OCI-LY3 (cell line): Measurements from ENCODE around the gene WASF2.

Experiments
- H2AFZ ChIP-seq: fragments of 200-600, 300-600 bp; shearing (Covaris generic); 2 replicates; pipeline ENCODE4 v1.6.0; 2014; ENCODE audit warnings: antibody characterized with exemption, low read depth, low read length
- H3K27ac ChIP-seq: fragments of 200-600, 300-600 bp; sonication (generic); 2 replicates; pipeline ENCODE4 v1.5.1; 2014; ENCODE audit warnings: mild to moderate bottlenecking, low read length, moderate library complexity, mixed read lengths
- H3K27me3 ChIP-seq: fragments of 200-600, 300-600 bp; sonication (generic); 2 replicates; pipeline ENCODE4 v1.6.1; 2014; ENCODE audit warnings: low read depth, low read length, mixed read lengths
- H3K36me3 ChIP-seq: fragments of 200-600, 300-600 bp; sonication (generic); replicated peaks from 2 replicates; pipeline ENCODE3; 2014; ENCODE audit warnings: low read depth, low read length, mixed read lengths
- H3K4me1 ChIP-seq: fragments of 300-600, 200-600 bp; sonication (generic); 2 replicates; pipeline ENCODE4 v1.6.1; 2014; ENCODE audit warnings: low read length, mixed read lengths
- H3K4me2 ChIP-seq: fragments of 200-600, 300-600 bp; sonication (generic); 2 replicates; pipeline ENCODE4 v1.6.1; 2014; ENCODE audit warnings: low read length, mixed read lengths
- H3K4me3 ChIP-seq: fragments of 300-600, 200-600 bp; sonication (generic); 2 replicates; pipeline ENCODE4 v1.5.1; 2014; ENCODE audit warnings: antibody characterized with exemption, mild to moderate bottlenecking, low read length, moderate library complexity
- H3K79me2 ChIP-seq: fragments of 300-600, 200-600 bp; shearing (Covaris generic); 2 replicates; pipeline ENCODE4 v1.6.1; 2014; ENCODE audit warnings: mild to moderate bottlenecking, low read length, mixed read lengths
- H3K9ac ChIP-seq: fragments of 300-600, 200-600 bp; shearing (Covaris generic); 2 replicates; pipeline ENCODE4 v1.6.0; 2014; ENCODE audit warnings: mild to moderate bottlenecking, low read length, moderate library complexity
- H3K9me3 ChIP-seq: fragments of 200-600, 300-600 bp; shearing (Covaris generic); 2 replicates; pipeline ENCODE4 v1.6.1; 2014; ENCODE audit warnings: low read length, mixed read lengths; ENCODE audit not compliant: insufficient read depth
- H4K20me1 ChIP-seq: fragments of 200-600, 300-600 bp; sonication (generic); 2 replicates; pipeline ENCODE4 v1.6.1; 2016; ENCODE audit warnings: low read length, mixed read lengths; ENCODE audit not compliant: insufficient read depth
- CTCF ChIP-seq: fragments of 200-600, 300-600 bp; sonication (generic); IDR thresholded peaks from 2 replicates; pipeline ENCODE4 v1.5.1; 2014; ENCODE audit warnings: antibody characterized with exemption, low read length, low read depth
- EZH2phosphoT487 ChIP-seq: fragments of 200-600 bp; shearing (Covaris generic); IDR thresholded peaks from 2 replicates; pipeline ENCODE4 v1.6.1; 2018; ENCODE audit warnings: antibody characterized with exemption, mixed run types, low read depth

WASF2 gene

GRCh38 chr1:27529704-27530018, 39.7 kb upstream of the WASF2 start:
- no peak overlapping the region for H2AFZ ChIP-seq
- no peaks in the 10 kb centered on the region for H3K36me3 ChIP-seq
- no peak overlapping the region for H3K27ac ChIP-seq
- H4K20me1 ChIP-seq: no peaks in the 10 kb centered on the region
- no peaks in the 10 kb centered on the region for H3K79me2 ChIP-seq
- H3K9me3 ChIP-seq: no peaks in the 10 kb centered on the region
- H3K4me1 ChIP-seq: peaks cover 18% of the 10 kb centered on the region
- no peak overlapping the region for H3K9ac ChIP-seq
- no peak for TF ChIP-seq CTCF
- TF ChIP-seq EZH2phosphoT487: no peak
- H3K27me3 ChIP-seq: peaks cover 5% of the 10 kb centered on the region; the same call in 1 of the 2 replicates
- H3K4me3 ChIP-seq: no peak overlapping the region
- no peak overlapping the region for H3K4me2 ChIP-seq

- Histone ChIP-seq H2AFZ (0 out of 2 replicates have a peak overlapping the region, but pooled peaks have one; percentile 60), H3K27me3 (peaks cover 5% of the 10 kb centered on the region; the same call in 1 of the 2 replicates), H3K9ac (peak overlapping the region; percentile 39; the same call in 1 of the 2 replicates), H3K9me3 (no peaks in the 10 kb centered on the region), H3K27ac (no peak overlapping the region), H3K4me2 (peak overlapping the region; percentile 98), H4K20me1 (no peaks in the 10 kb centered on the region), H3K4me3 (peak overlapping the region; percentile 76), H3K4me1 (peaks cover 18% of the 10 kb centered on the region), H3K36me3 (no peaks in the 10 kb centered on the region), H3K79me2 (no peaks in the 10 kb centered on the region)
- no peak for TF ChIP-seq CTCF
- no peak for TF ChIP-seq EZH2phosphoT487
These were observed 39.1 kb upstream of the WASF2 start for GRCh38 chr1:27528818-27529703.

- Histone ChIP-seq H3K9ac (peak overlapping the region; percentile 39; the same call in 1 of the 2 replicates), H3K4me1 (peaks cover 18% of the 10 kb centered on the region), H3K9me3 (no peaks in the 10 kb centered on the region), H3K36me3 (no peaks in the 10 kb centered on the region), H2AFZ (peak overlapping the region; percentile 60; the same call in 1 of the 2 replicates), H3K27ac (no peak overlapping the region), H3K4me3 (peak overlapping the region; percentile 76), H3K79me2 (no peaks in the 10 kb centered on the region), H3K4me2 (peak overlapping the region; percentile 98), H3K27me3 (peaks cover 5% of the 10 kb centered on the region; the same call in 1 of the 2 replicates), H4K20me1 (no peaks in the 10 kb centered on the region)
- TF ChIP-seq CTCF (no peak), EZH2phosphoT487 (no peak)
These were observed 38.2 kb upstream of the WASF2 start for GRCh38 chr1:27527890-27528817.
